ENCODE results near the gene PALS1.
A peak's percentile ranks its signal among the peaks of the same experiment; 100 is the strongest.

PALS1 gene

GRCh38 chr14:67241411-67242167, at the start of gene PALS1:
TSS of gene PALS1 (plus strand) at chr14:67241435. CDS start at chr14:67279171, 37,736 bp downstream.
- DNase-seq, result no peak

GRCh38 chr14:67191768-67192290, 49.4 kb upstream of the PALS1 start:
- no peak for DNase-seq

DNA sequence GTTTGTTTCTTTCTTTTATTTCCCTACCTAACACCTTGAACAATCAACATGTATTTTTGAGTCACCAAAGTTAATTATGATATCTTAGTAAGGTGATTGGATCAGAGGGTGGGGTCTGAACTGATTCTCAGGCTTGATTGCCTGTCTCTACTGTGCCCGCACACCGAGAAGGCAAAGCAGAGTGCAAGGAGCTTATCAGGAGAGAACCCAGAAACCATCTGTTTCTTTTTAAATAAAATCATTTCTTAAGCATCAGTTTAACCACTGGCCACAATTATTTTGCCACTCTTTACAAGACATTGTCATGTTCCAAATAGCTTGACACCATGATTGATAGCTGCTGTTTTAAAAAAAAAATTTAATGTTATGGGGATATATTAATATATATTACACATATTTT, 48.9 kb upstream of the PALS1 start:
- no peak for DNase-seq

- no peak for DNase-seq
Observed at GRCh38 chr14:67195279-67195678, 46.0 kb upstream of the PALS1 start.

GRCh38 chr14:67199016-67199415, 42.2 kb upstream of the PALS1 start:
- no peak for DNase-seq

DNA sequence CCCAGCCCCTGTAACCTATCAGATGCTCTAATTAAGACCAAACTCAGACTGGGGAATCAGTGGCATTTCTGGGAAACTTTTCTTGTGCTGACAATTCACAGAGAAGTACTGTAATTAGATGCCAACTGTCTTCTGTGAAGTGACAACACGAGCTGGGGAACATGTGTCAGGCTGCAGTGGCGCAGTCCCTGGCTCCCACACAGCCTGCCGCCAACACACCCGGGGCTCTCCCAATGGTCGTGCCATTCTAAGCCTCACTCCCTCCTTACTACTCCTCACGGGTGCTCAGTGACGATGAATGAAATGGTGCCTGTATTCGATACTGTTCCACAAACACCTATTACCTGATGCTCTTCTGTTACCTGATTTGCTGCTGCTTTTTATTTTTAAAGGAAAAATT, 33.4 kb upstream of the PALS1 start:
- no peak for DNase-seq

- no peak for DNase-seq
Observed at GRCh38 chr14:67218126-67218525, 23.1 kb upstream of the PALS1 start.

GRCh38 chr14:67221248-67221981, 19.8 kb upstream of the PALS1 start:
- no peak for DNase-seq

- DNase-seq, result no peak
Observed at GRCh38 chr14:67221982-67222328, 19.3 kb upstream of the PALS1 start.

GRCh38 chr14:67225523-67225922, 15.7 kb upstream of the PALS1 start:
- no peak for DNase-seq

DNA sequence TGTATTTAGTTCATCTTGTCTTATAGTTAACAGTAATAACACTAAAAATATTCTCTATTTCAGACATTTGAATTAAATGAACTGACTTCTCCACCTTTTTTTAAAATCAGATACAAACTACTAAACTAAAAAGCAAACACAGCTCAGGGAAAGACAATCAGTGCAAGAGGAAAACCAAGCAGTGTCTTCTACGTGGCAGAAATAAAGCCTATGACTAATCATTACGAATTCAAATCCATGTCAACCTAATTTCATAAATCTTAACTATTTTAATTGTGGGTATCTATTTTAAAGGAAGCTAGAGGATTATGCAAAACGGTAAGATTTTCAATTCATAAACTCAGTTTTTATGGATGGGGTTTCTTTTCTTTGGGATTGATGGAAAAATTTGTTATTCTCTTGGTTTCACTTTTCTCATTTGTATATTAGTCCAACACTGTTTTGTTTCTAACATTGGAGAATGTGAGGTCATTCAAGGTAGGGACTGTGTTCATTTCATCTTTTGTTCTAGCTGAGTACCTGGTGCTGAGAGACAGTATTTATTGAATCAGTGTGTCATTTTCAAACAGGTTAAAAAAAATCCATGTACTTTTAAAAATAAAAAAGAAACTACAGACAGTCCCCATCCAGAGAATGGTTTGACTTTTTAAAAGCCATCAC, 12.8 kb upstream of the PALS1 start:
- no peak for DNase-seq

DNA sequence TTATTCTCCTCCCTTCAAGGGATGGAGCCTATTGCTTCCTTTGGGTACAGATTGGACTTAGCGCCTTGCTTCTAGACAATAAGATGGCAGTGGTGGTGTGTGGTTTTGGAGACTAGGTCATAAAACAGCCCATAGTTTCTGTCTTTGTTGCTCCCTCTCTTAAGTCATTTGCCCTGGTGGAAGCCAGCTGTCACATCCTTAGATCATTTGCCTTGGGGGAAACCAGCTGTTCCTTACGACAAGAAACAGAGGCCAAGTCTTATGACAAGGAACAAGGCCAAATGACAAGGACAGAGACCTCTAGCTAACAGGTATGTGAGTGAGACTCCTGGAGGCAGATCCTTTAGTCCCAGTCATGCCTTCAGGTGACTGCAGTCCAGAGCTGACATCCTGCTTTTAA, 9.2 kb upstream of the PALS1 start:
- DNase-seq, result peak; percentile 62

- no peak for DNase-seq
Observed at GRCh38 chr14:67232621-67233020, 8.6 kb upstream of the PALS1 start.

- no peak for DNase-seq
Observed at GRCh38 chr14:67237591-67237990, 3.6 kb upstream of the PALS1 start.

DNA sequence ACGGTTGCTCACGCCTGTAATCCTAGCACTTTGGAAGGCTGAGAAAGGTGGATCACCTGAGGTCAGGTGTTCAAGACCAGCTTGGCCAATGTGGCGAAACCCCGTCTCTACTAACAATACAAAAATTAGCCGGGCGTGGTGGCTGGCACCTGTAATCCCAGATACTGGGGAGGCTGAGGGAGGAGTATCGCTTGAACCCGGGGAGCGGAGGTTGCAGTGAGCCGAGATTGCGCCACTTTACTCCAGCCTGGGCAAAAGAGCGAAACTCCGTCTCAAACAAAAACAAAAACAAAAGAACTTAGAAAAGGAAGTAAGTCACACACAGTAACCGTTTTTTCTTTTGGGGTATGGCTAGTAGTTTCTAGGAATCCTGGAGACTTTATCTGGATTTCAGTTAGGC, 1.7 kb upstream of the PALS1 start:
- no peak for DNase-seq

DNA sequence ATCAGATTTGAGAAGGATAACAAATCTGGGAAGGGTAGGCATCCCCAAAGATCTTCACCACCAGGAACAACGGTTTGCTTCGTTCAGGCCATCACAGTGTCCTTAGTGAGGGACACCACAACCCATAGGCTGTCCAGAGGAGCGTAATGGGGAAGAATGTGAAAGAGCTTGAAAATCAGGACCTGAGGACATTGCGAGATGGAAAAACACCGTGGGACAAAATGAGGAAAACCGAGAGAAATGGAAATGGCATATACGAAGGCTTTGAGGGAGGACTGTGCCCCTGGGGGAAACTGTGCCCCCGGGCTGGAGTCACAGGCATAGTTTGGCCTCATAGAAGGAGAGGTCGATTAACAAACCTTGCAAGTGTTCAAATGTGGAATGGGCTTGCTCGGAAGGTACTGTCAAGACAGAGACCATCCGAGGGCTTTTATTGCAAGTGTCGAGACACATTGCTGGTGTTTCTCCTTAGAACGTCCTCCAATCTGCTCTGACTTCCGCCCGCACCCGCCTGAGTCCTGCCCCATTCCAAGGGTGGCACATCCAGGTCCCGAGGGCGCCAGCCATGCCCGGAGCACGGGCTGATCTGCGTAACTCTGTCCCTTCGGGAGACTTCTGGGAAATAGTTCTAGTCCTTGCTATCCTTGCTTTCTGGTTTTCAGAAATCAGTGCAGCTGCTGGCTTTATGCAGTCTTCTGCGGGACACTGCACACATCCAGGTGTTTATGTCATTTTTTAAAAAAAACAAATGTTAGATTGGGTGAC, 885 bp upstream of the PALS1 start:
- DNase-seq, result no peak

- peak; percentile 93 for DNase-seq
Observed at GRCh38 chr14:67240978-67241410, 241 bp upstream of the PALS1 start.

- no peak for DNase-seq
Observed at GRCh38 chr14:67242168-67242420, 859 bp downstream of the PALS1 start.

- no peak for DNase-seq
Observed at GRCh38 chr14:67245104-67245503, 3.9 kb downstream of the PALS1 start.

- DNase-seq, result no peak
Observed at GRCh38 chr14:67251573-67252226, 10.5 kb downstream of the PALS1 start.

- DNase-seq, result no peak
Observed at GRCh38 chr14:67253076-67253635, 11.9 kb downstream of the PALS1 start.

- DNase-seq, result no peak
Observed at GRCh38 chr14:67257906-67258305, 16.7 kb downstream of the PALS1 start.

All from NCI-H524 treated with DMSO at 0.1 percent for 48 hours (cell line).